MM.1S (cell line): ENCODE results near the gene SPACA7.
"Not testable (repeated sequence)": the region's sequence is repeated elsewhere in the genome, so short reads cannot be mapped to it uniquely, and the experiment has no call there.

ENCODE experiments used
- CTCF ChIP-seq: fragments of 300-600 bp; sonication (generic); IDR thresholded peaks from 2 replicates; pipeline ENCODE4 v1.5.1; 2016; ENCODE audit warnings: antibody characterized with exemption, low read length, mixed read lengths
- EZH2phosphoT487 ChIP-seq: fragments of 300-600 bp; sonication (generic); IDR thresholded peaks from 2 replicates; pipeline ENCODE4 v1.6.1; 2018; ENCODE audit warnings: antibody characterized with exemption, low read length

GRCh38 chr13:112395022-112395421 lies 18.9 kb downstream of the SPACA7 start:
- not testable (repeated sequence) for TF ChIP-seq CTCF, EZH2phosphoT487
